Erythroblast (primary cell): ENCODE results near the gene DNAJB12.
A peak's percentile ranks its signal among the peaks of the same experiment; 100 is the strongest.

Experiments used
- GATA1 ChIP-seq: IDR thresholded peaks from 2 replicates; pipeline ENCODE4 v1.6.1; 2011; ENCODE audit warnings: low read depth, mild to moderate bottlenecking, control low read depth, low read length, moderate library complexity
- POLR2A ChIP-seq: IDR thresholded peaks from 2 replicates; pipeline ENCODE4 v1.6.1; 2011; ENCODE audit warnings: mild to moderate bottlenecking, low read length

- peak; percentile 82 for TF ChIP-seq POLR2A
- TF ChIP-seq GATA1, result no peak
Observed at GRCh38 chr10:72297805-72298591, 56.7 kb downstream of the DNAJB12 start.
